Peyer's patch (tissue), 4 donors: ENCODE measurements around the gene ZNF76.

Experiments
- CTCF ChIP-seq, 6 experiments: fragments of 450-650 bp in 4 of 6; fragments of 200-600 bp in 2 of 6; sonication (generic) in 1 of 6; IDR thresholded peaks; one replicate each; pipeline ENCODE4 v1.5.1; 2017 to 2019; ENCODE audit warnings: antibody characterized with exemption in 6 of 6, mild to moderate bottlenecking in 3 of 6, moderate library complexity in 1 of 6
- POLR2A ChIP-seq, 2 donors: fragments of 450-650 bp; IDR thresholded peaks; one replicate each; pipeline ENCODE4 v1.5.1; 2017; ENCODE audit warnings: antibody characterized with exemption in 2 of 2, mild to moderate bottlenecking in 2 of 2, moderate library complexity in 2 of 2

DNA sequence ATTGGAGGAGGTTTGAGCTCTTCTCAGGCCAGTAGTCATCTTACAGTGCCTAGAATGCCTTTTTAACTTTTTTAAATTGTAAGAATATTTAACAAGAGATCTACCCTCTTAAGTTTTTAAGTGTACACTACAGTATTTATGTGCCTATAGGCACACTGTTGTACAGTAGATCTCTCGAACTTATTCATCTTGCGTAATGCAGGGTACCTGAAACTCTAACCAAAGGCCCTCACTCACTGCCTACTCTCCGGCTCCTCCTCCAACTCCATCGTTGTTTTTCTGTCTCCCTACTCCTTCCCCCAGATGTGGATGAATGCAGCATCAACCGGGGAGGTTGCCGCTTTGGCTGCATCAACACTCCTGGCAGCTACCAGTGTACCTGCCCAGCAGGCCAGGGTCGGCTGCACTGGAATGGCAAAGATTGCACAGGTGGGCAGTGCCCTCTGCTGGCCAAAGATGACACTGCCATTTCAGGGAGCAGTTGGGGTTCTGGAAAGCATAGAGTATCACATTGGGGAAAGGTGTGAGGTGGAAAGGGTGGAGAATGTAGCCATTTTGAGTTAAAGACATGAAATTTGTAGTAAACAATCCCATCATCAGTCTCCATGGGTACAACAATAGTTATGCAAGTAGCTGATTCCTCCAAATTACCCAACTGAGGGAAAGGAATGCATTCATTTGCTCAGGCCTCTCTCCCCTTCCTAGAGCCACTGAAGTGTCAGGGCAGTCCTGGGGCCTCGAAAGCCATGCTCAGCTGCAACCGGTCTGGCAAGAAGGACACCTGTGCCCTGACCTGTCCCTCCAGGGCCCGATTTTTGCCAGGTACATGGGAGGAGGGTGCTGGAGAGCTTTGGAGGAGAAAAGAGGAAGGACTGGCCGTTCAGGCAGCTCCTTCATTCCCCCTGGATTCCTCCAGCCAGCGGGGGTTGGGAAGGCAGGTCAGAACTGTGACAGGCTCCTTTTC is 18.4 kb upstream of the ZNF76 start:
- TF ChIP-seq POLR2A (IDR thresholded peaks at IDR 0.05) (no peak), CTCF (IDR thresholded peaks at IDR 0.05) (peak; percentile 77 to 96 (median 92))
